Fibroblast of lung (primary cell): Measurements from ENCODE around the gene C2orf42. TPM values are rescaled to one million over a fixed set of nuclear protein-coding genes. Genes with fewer than 3 reads are reported as not detected.
"Not testable (repeated sequence)": the region's sequence is repeated elsewhere in the genome, so short reads cannot be mapped to it uniquely, and the experiment has no call there.

Experiments
- DNase-seq, 2 donors: peaks; one replicate each; pipeline versions ENCODE4 v3.0.0 to v3.0.0-alpha.2; 2010; ENCODE audit warnings: low read depth in 2 of 2
- H2AFZ ChIP-seq: 2 replicates; pipeline ENCODE4 v1.5.1; 2012; ENCODE audit warnings: low read length, control low read depth, inconsistent platforms
- H3K27ac ChIP-seq: 2 replicates; pipeline ENCODE4 v1.5.1; 2011; ENCODE audit warnings: low read length, control low read depth; ENCODE audit not compliant: insufficient read depth
- H3K27me3 ChIP-seq: 2 replicates; pipeline ENCODE4 v1.5.1; 2011; ENCODE audit warnings: mild to moderate bottlenecking, low read length; ENCODE audit not compliant: control insufficient read depth, insufficient read depth
- H3K36me3 ChIP-seq: 2 replicates; pipeline ENCODE4 v1.5.1; 2011; ENCODE audit warnings: low read length; ENCODE audit not compliant: control insufficient read depth, insufficient read depth
- H3K4me1 ChIP-seq: 2 replicates; pipeline ENCODE4 v1.5.1; 2011; ENCODE audit warnings: low read length; ENCODE audit not compliant: control insufficient read depth, insufficient read depth; ENCODE audit errors: extremely low read depth
- H3K4me2 ChIP-seq: 2 replicates; pipeline ENCODE4 v1.5.1; 2011; ENCODE audit warnings: low read length, control low read depth; ENCODE audit not compliant: insufficient read depth; ENCODE audit errors: extremely low read depth
- H3K4me3 ChIP-seq, 4 experiments: fragments of 200-600 bp in 1 of 4; sonication (generic) in 1 of 4; replicated peaks in 1 of 4; 2 replicates each; pipeline ENCODE4 v1.5.1; 2011 to 2016; ENCODE audit warnings: low read length in 4 of 4, low read depth in 3 of 4, mild to moderate bottlenecking in 3 of 4, control low read depth in 2 of 4, inconsistent platforms in 1 of 4, mixed read lengths in 1 of 4; ENCODE audit not compliant: insufficient read depth in 1 of 4; ENCODE audit errors: control extremely low read depth in 1 of 4
- H3K79me2 ChIP-seq: 2 replicates; pipeline ENCODE4 v1.5.1; 2012; ENCODE audit warnings: mild to moderate bottlenecking, low read length, inconsistent platforms; ENCODE audit not compliant: control insufficient read depth, insufficient read depth
- H3K9ac ChIP-seq: 2 replicates; pipeline ENCODE4 v1.5.1; 2011; ENCODE audit warnings: mild to moderate bottlenecking, low read length, control low read depth; ENCODE audit not compliant: insufficient read depth
- H3K9me3 ChIP-seq: 2 replicates; pipeline ENCODE4 v1.5.1; 2012; ENCODE audit warnings: low read depth, low read length; ENCODE audit not compliant: control insufficient read depth, insufficient read depth
- H4K20me1 ChIP-seq: 2 replicates; pipeline ENCODE4 v1.5.1; 2011; ENCODE audit warnings: low read length; ENCODE audit not compliant: control insufficient read depth, insufficient read depth; ENCODE audit errors: extremely low read depth
- CTCF ChIP-seq, 2 donors: IDR thresholded peaks in 1 of 2; conservative IDR thresholded peaks in 1 of 2; 1 replicate in 1 of 2; 2 replicates in 1 of 2; pipeline ENCODE4 v1.5.1; 2011 to 2012; ENCODE audit warnings: low read length in 2 of 2, control low read depth in 1 of 2, inconsistent platforms in 1 of 2, low read depth in 1 of 2, mild to moderate bottlenecking in 1 of 2
- EZH2 ChIP-seq: IDR thresholded peaks from 2 replicates; pipeline ENCODE4 v1.5.1; 2012; ENCODE audit warnings: low read length, control low read depth, mild to moderate bottlenecking; ENCODE audit errors: missing control alignments
- polyA plus RNA-seq, 2 donors: library from polyadenylated mRNA; depleted of rRNA in 1 of 2; stranded (reverse) in 1 of 2; unstranded in 1 of 2; fragments of >200 nt; gene quantifications; 2 replicates each; pipeline ENCODE4 v1.2.1, GENCODE V29; 2011 to 2012; ENCODE audit warnings: missing spikeins in 1 of 2
- total RNA-seq: library from RNA; depleted of rRNA; stranded (reverse); fragments of >200 nt; gene quantifications from 2 replicates; pipeline ENCODE4 v1.2.1, GENCODE V29; 2014

The C2orf42 gene
- total and polyA plus RNA-seq, 2 donors (not counting 1 experiment from before 2014, with no cell fraction given), result 9.8 to 32.7 TPM

GRCh38 chr2:70111752-70112591 lies 78.8 kb downstream of the C2orf42 start:
- Histone ChIP-seq H3K4me2 (peak overlapping the region; percentile 61), H3K4me1 (peaks cover 6% of the 10 kb centered on the region), H3K27me3 (no peaks in the 10 kb centered on the region), H3K9me3 (no peaks in the 10 kb centered on the region), H2AFZ (no peak overlapping the region), H3K27ac (no peak overlapping the region), H3K9ac (no peak overlapping the region), H3K4me3 (no peak overlapping the region), H3K36me3 (no peaks in the 10 kb centered on the region), H3K79me2 (no peaks in the 10 kb centered on the region), H4K20me1 (no peaks in the 10 kb centered on the region)
- peak in 1 of 2 donors; percentile 78 for DNase-seq
- TF ChIP-seq CTCF (conservative IDR thresholded peaks at IDR 0.05 in 1 of 2, IDR thresholded peaks at IDR 0.05 in 1 of 2; ENCODE audit: low read depth in 1 of 2, low read length in 2 of 2) (no peak), EZH2 (no peak)

- H3K4me2 ChIP-seq, H3K4me3 ChIP-seq, H2AFZ ChIP-seq, H4K20me1 ChIP-seq, H3K36me3 ChIP-seq, H3K79me2 ChIP-seq, DNase-seq, H3K27ac ChIP-seq, H3K27me3 ChIP-seq, H3K9me3 ChIP-seq, H3K4me1 ChIP-seq, H3K9ac ChIP-seq: not testable (repeated sequence)
Measured at GRCh38 chr2:70110397-70110796, 80.4 kb downstream of the C2orf42 start.

GRCh38 chr2:70106138-70106537 lies 84.7 kb downstream of the C2orf42 start:
- not testable (repeated sequence) for H3K4me2 ChIP-seq, H4K20me1 ChIP-seq, H2AFZ ChIP-seq, H3K79me2 ChIP-seq, H3K27ac ChIP-seq, H3K36me3 ChIP-seq, H3K27me3 ChIP-seq, H3K9me3 ChIP-seq, DNase-seq, H3K4me1 ChIP-seq, H3K9ac ChIP-seq, H3K4me3 ChIP-seq
